Fibroblast of mammary gland (primary cell): ENCODE data around the gene FSCN2.

ENCODE experiments used
- DNase-seq: peaks from one replicate; pipeline ENCODE4 v3.0.0-alpha.2; 2010; ENCODE audit warnings: low read depth
- H3K4me3 ChIP-seq: 2 replicates; pipeline ENCODE4 v1.5.1; 2011; ENCODE audit warnings: low read depth, mild to moderate bottlenecking, low read length, moderate library complexity; ENCODE audit not compliant: control insufficient read depth
- TF ChIP-seq, protein P1 (sequence below): conservative IDR thresholded peaks from 2 replicates; pipeline ENCODE4 v1.5.1; 2011; ENCODE audit warnings: low read depth, low read length, inconsistent platforms; ENCODE audit not compliant: control insufficient read depth, insufficient read depth

Gene FSCN2, protein sequence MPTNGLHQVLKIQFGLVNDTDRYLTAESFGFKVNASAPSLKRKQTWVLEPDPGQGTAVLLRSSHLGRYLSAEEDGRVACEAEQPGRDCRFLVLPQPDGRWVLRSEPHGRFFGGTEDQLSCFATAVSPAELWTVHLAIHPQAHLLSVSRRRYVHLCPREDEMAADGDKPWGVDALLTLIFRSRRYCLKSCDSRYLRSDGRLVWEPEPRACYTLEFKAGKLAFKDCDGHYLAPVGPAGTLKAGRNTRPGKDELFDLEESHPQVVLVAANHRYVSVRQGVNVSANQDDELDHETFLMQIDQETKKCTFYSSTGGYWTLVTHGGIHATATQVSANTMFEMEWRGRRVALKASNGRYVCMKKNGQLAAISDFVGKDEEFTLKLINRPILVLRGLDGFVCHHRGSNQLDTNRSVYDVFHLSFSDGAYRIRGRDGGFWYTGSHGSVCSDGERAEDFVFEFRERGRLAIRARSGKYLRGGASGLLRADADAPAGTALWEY

DNA sequence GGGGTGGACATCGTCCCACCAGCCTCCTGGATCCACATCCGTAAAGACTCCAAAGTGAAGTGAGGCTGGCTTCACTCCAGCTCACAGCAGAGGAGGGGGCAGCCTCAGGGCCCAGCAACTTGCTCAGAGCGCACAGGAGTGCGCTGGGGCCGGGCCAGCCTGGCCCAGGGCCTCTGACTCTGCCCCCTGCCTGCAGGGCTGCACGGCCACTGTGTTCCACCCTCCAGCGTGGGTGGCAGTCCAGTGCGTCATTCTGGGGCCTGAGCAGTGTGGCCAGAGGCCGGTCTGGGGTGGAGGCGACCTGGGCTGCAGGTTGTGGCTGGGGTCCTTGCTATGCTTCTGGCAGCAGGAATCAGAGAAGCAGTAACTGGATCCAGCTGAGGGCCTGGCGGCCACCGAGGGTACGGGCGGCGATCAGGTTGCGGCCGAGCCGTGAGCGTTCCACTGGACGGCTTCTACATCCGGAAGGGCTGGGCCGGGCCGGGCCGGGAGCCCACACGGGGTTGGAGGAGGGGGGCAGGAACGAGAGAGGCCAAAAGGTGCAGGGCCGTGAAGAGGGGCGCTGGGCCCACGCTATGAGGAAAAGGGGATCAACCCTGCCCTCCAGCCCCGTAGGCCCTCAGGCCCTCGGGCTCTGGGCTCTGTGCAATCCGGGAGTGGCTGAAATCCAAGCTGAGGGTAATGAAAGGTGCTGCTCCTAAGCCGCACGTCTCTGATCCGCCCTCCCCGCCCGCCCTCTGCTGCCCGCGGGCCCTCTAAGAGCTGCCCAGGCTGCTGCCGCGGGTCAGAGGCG lies at the start of gene FSCN2:
Gene FSCN2, plus strand, starts transcription at position 787 of the 793 bp plus-strand sequence. CDS start 155 bp downstream, outside the sequence.
- DNase-seq, result peak; percentile 33
- no peak within 1 kb of the TSS for H3K4me3 ChIP-seq
- TF ChIP-seq, protein P1, sequence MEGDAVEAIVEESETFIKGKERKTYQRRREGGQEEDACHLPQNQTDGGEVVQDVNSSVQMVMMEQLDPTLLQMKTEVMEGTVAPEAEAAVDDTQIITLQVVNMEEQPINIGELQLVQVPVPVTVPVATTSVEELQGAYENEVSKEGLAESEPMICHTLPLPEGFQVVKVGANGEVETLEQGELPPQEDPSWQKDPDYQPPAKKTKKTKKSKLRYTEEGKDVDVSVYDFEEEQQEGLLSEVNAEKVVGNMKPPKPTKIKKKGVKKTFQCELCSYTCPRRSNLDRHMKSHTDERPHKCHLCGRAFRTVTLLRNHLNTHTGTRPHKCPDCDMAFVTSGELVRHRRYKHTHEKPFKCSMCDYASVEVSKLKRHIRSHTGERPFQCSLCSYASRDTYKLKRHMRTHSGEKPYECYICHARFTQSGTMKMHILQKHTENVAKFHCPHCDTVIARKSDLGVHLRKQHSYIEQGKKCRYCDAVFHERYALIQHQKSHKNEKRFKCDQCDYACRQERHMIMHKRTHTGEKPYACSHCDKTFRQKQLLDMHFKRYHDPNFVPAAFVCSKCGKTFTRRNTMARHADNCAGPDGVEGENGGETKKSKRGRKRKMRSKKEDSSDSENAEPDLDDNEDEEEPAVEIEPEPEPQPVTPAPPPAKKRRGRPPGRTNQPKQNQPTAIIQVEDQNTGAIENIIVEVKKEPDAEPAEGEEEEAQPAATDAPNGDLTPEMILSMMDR, result peak; percentile 26

DNA sequence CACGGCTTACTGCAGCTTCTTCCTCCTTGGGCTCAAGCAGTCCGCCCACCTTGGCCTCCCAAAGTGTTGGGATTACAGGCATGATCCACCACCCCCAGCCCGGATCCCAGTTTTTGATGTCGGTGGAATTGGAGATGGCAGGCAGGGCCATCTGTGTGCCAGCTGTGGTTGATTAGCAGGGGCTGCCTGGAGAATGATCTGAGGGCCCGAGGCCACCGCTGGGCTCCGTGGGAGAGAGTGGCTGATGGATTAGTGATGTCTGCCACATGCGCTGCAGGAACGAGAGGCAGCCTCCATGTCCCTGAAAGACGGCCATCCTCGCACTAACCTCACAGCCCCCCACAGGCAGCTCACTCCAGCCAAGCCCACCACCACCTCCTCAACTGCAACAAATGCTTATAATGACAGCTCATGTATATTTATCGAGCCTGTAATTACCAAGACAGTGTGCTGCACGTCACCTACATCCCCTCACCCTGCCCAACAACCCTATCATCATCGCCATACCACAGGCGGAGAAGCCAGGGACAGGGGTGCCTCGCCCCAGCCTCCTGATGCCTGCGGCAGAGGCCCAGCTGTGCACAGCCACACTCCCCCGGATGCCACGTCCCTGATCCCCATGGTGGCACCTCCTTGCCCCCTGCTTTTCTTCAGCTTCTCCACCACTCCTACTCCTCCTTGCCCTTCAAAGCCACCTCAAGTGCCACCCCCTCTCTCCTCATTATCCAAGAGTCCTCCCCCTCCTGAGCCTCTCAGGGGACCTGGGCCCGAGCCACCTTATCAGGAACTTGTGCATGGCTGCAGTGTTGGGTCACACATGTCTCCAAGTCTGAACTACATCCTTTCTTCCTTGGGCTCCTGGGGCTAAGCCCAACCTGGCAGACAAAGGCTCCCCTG lies 48.8 kb upstream of the FSCN2 start:
- no peak overlapping the region for H3K4me3 ChIP-seq
- DNase-seq, result no peak
- TF ChIP-seq, protein P1, result no peak

DNA sequence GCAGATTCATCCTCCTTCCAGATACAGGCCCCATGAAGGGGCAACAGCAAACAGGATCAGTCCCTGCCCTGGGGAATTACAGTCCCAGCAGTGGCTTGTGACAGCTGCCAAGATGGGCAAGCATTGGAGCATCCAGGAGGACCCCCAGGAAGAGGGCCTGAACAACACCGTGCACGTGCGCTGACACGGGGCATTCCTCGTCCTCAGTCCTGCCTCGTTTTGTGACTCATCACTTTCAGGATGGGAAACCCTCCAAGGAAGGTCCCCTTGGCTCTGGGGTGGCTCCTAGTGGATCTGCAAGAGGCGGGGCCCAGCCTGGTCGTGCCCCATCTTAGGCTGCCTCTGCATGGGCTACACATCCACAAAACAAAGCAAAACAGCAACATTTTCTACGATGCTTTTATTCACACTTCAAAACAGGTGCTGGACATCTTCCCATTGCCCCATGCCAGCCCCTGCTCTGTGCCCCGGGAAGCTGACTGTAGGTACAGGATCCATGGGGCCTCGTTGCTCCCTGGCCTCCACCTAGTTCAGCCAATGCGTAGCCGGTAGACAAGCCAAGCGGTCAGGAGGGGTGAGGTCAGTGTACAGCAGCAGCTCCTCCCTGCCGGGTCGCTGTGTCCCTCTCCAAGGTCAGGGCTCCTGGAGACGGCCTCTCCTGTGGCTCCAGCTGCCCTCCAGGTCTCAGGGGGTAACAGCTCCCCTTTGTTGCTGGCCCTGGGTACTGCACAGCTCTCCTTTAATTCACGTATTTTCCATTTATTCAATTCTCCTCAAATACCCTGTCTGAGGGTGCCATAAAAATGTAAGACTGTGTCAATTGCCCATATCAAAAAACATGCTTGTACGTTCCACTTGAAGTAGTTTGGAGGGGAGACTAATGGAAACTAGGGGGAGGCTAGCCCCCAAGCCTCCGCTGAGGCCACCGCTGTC lies 47.8 kb upstream of the FSCN2 start:
- DNase-seq, result peak; percentile 86
- TF ChIP-seq, protein P1, result peak; percentile 11
- H3K4me3 ChIP-seq, result no peak overlapping the region

DNA sequence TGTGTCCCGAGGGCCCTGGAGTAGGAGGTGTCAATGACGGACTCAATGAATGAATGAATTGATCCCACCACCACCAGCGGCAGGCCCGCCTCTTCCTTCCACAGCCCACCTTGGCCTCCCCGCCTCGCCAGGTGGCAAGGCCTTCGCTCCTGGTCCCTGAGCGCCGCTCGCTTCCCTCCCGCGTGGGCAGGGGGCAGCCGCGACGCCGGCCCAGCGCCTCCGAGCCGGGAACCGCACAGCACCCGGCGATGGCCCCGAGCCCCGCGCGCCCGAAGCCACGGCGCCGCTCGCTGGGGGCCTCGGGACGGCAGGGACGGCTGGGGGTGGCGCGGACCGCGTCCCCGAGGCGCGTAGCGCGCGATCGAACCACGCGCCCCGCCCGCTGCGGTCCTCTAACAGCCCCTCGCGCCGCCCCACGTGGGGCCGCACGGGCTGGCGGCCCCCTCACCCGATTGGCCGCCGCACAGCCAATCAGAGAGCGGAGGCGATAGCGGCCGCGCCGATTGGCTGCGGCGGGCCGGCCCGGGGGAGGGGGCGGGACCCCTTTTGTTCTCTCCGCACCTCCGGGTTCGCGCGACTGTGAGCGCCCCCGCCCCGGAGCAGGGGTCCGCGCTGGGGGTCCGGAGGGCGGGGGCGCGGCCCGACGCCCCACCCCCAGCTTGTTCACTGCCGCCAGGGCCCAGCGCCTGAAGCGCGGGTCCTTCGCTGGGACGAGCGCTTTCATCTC lies 46.9 kb upstream of the FSCN2 start:
- peak; percentile 33 for DNase-seq
- no peak overlapping the region for H3K4me3 ChIP-seq
- TF ChIP-seq, protein P1, result no peak

DNA sequence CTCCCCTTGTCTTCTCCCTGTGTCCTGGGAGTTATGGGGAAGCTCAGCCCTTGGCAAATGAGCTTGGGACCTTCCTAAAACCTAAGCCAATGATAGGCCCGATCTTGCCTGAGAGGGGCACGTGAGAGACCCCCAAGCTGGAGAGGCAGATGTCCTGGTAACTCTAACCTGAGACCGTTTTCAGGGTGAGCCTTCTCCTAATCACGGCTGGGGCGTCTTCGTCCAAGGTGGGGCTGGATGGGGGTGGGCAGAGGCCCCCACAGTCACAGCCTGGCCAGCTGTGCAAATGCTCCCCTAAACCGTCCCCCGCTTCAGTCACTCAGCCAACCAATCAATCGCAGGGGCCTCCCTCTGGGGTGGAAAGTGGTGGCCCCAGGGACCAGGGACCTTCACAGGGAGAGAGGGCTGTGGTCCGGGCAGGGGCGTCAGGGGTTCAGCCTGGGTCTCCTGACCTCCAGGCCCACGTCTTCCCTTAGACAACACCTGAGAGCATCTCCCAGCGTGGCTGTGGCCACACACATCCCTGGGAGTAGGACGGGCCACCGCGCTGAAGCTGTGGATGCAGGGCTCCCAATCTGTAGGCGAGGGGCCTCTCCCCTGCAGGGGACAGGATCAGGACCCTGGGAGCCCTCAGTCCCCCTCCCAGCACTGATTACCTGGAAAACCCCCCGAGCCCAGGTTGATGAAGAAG lies 46.2 kb upstream of the FSCN2 start:
- no peak overlapping the region for H3K4me3 ChIP-seq
- no peak for DNase-seq
- TF ChIP-seq, protein P1, result no peak
